ENCODE data around the gene NEDD4.

Gene NEDD4

DNA sequence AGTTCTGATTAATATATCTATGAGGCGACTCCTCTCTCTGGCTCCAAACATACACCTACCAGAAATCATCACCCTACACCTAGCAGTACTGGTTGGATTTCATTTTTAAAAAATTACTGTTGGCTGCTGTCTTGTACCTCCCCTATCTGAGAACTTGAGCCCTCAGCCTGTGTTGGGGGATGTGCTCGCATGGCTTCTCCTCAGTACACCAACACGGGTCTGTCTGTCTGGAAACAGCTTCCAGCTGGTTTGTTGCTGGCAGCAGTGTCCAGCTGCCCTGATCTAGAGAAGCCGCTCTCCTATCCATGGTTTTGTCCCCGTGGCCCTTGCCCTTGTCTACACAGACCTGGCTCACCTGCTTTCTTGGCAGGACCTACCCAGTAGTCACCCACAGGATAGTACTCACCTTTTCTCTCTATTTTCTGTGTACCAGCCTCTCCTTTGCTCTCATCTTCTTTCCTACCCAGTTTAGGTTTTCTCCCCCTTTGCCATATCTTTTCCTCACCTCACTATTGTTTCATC, 43.2 kb upstream of the NEDD4 start:
- no peak overlapping the region for H2AFZ ChIP-seq (ENCODE audit: low read length)

DNA sequence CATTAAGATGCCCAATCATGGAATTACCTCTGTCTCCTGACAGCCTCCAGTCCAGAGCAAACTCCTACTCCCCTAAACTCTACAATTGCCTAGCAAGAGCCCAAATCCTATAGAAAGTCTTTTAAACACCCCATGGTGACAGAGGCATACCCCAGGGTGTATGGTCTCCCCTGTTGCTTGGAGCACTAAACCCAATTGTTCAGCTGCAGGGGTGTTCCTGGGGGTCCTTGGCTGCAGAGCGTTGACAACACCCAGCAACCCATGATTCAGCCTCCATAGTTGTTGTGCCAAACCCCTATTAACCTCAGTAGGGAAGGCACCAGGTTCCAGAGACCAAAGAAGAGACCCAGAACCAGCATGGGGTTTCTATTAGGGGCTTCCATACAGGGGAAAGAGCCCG, 41.8 kb upstream of the NEDD4 start:
- no peak overlapping the region for H3K9ac ChIP-seq (ENCODE audit: low read length)
- H3F3A ChIP-seq (ENCODE audit: insufficient read depth, low read length), result no peaks in the 10 kb centered on the region
- H3K4me2 ChIP-seq (ENCODE audit: low read length), result no peak overlapping the region
- H3K9me2 ChIP-seq (ENCODE audit: low read depth, low read length), result no peaks in the 10 kb centered on the region
- no peak overlapping the region for H2AFZ ChIP-seq (ENCODE audit: low read length)
- H4K20me1 ChIP-seq (ENCODE audit: insufficient read depth, low read length), result no peaks in the 10 kb centered on the region
- H3K9me3 ChIP-seq (ENCODE audit: low read length), result no peaks in the 10 kb centered on the region
- no peaks in the 10 kb centered on the region for H3K4me1 ChIP-seq (ENCODE audit: insufficient read depth, low read length, severe bottlenecking)
- H3K4me3 ChIP-seq (ENCODE audit: low read depth, low read length, poor library complexity, severe bottlenecking), result no peak overlapping the region
- H3K79me2 ChIP-seq (ENCODE audit: insufficient read depth, low read length), result no peaks in the 10 kb centered on the region
- TF ChIP-seq, protein P1, sequence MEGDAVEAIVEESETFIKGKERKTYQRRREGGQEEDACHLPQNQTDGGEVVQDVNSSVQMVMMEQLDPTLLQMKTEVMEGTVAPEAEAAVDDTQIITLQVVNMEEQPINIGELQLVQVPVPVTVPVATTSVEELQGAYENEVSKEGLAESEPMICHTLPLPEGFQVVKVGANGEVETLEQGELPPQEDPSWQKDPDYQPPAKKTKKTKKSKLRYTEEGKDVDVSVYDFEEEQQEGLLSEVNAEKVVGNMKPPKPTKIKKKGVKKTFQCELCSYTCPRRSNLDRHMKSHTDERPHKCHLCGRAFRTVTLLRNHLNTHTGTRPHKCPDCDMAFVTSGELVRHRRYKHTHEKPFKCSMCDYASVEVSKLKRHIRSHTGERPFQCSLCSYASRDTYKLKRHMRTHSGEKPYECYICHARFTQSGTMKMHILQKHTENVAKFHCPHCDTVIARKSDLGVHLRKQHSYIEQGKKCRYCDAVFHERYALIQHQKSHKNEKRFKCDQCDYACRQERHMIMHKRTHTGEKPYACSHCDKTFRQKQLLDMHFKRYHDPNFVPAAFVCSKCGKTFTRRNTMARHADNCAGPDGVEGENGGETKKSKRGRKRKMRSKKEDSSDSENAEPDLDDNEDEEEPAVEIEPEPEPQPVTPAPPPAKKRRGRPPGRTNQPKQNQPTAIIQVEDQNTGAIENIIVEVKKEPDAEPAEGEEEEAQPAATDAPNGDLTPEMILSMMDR (IDR thresholded peaks at IDR 0.05; ENCODE audit: low read length), result no peak
- no peak for TF ChIP-seq EZH2 (IDR thresholded peaks at IDR 0.05; ENCODE audit: borderline replicate concordance, low read length)
- H3K27me3 ChIP-seq (ENCODE audit: insufficient read depth, low read length), result no peaks in the 10 kb centered on the region
- H3K27ac ChIP-seq (ENCODE audit: low read depth, low read length, poor library complexity, severe bottlenecking), result no peak overlapping the region
- H3K36me3 ChIP-seq (ENCODE audit: insufficient read depth, low read length), result no peaks in the 10 kb centered on the region

More for the DNA sequence above, 43.2 kb upstream of the NEDD4 start:
- Histone ChIP-seq H4K20me1 (ENCODE audit: insufficient read depth, low read length) (no peaks in the 10 kb centered on the region), H3K79me2 (ENCODE audit: insufficient read depth, low read length) (no peaks in the 10 kb centered on the region), H3K4me3 (ENCODE audit: low read depth, low read length, poor library complexity, severe bottlenecking) (no peak overlapping the region), H3K9me2 (ENCODE audit: low read depth, low read length) (no peaks in the 10 kb centered on the region), H3K27me3 (ENCODE audit: insufficient read depth, low read length) (no peaks in the 10 kb centered on the region), H3K4me2 (ENCODE audit: low read length) (no peak overlapping the region), H3K36me3 (ENCODE audit: insufficient read depth, low read length) (no peaks in the 10 kb centered on the region), H3K9me3 (ENCODE audit: low read length) (no peaks in the 10 kb centered on the region), H3F3A (ENCODE audit: insufficient read depth, low read length) (no peaks in the 10 kb centered on the region), H3K27ac (ENCODE audit: low read depth, low read length, poor library complexity, severe bottlenecking) (no peak overlapping the region), H3K9ac (ENCODE audit: low read length) (no peak overlapping the region), H3K4me1 (ENCODE audit: insufficient read depth, low read length, severe bottlenecking) (no peaks in the 10 kb centered on the region)
- no peak for TF ChIP-seq EZH2 (IDR thresholded peaks at IDR 0.05; ENCODE audit: borderline replicate concordance, low read length)
- TF ChIP-seq, protein P1 (IDR thresholded peaks at IDR 0.05; ENCODE audit: low read length), result no peak

DNA sequence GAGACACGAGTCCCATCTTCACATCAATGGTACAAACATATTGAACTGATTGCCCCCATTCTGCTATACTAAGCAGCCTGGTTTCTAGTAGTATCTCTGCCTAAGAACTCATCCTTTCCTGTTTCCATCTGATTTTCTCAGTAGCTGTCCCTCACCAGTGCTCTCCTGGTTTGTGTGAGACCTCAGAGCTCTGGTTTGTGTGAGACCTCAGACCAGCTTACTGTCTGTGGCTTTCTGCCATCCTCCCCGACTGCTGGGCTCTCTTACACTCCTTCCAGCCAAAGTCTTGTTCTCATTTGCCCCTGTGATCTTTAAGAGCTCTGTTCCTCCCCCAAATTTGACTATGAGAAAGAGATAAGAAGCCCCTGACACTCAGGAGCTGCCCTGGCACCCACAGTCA, 41.1 kb upstream of the NEDD4 start:
- TF ChIP-seq, protein P1 (IDR thresholded peaks at IDR 0.05; ENCODE audit: low read length), result no peak
- TF ChIP-seq EZH2 (IDR thresholded peaks at IDR 0.05; ENCODE audit: borderline replicate concordance, low read length), result no peak
- H4K20me1 ChIP-seq (ENCODE audit: insufficient read depth, low read length), result no peaks in the 10 kb centered on the region
- no peak overlapping the region for H2AFZ ChIP-seq (ENCODE audit: low read length)
- no peak overlapping the region for H3K4me2 ChIP-seq (ENCODE audit: low read length)
- H3K36me3 ChIP-seq (ENCODE audit: insufficient read depth, low read length), result no peaks in the 10 kb centered on the region
- no peaks in the 10 kb centered on the region for H3K9me3 ChIP-seq (ENCODE audit: low read length)
- H3F3A ChIP-seq (ENCODE audit: insufficient read depth, low read length), result no peaks in the 10 kb centered on the region
- H3K79me2 ChIP-seq (ENCODE audit: insufficient read depth, low read length), result no peaks in the 10 kb centered on the region
- no peak overlapping the region for H3K4me3 ChIP-seq (ENCODE audit: low read depth, low read length, poor library complexity, severe bottlenecking)
- H3K9ac ChIP-seq (ENCODE audit: low read length), result no peak overlapping the region
- no peak overlapping the region for H3K27ac ChIP-seq (ENCODE audit: low read depth, low read length, poor library complexity, severe bottlenecking)
- no peaks in the 10 kb centered on the region for H3K27me3 ChIP-seq (ENCODE audit: insufficient read depth, low read length)
- H3K9me2 ChIP-seq (ENCODE audit: low read depth, low read length), result no peaks in the 10 kb centered on the region
- H3K4me1 ChIP-seq (ENCODE audit: insufficient read depth, low read length, severe bottlenecking), result no peaks in the 10 kb centered on the region

All from OCI-LY1 (cell line).